Neural progenitor cell (in vitro differentiated cells): ENCODE measurements around the gene UBA1.

Source experiments
- EZH2 ChIP-seq: fragments of 200-600 bp; sonication (generic); IDR thresholded peaks from 2 replicates; pipeline ENCODE4 v1.6.1; 2017; ENCODE audit warnings: antibody characterized with exemption, mild to moderate bottlenecking, moderate library complexity
- EZH2phosphoT487 ChIP-seq: fragments of 200-600 bp; sonication (generic); IDR thresholded peaks from 2 replicates; pipeline ENCODE4 v1.6.1; 2017; ENCODE audit warnings: antibody characterized with exemption
- TF ChIP-seq, protein P1 (sequence below): fragments of 200-600 bp; sonication (generic); IDR thresholded peaks from 2 replicates; pipeline ENCODE4 v1.5.1; 2017; ENCODE audit warnings: antibody characterized with exemption, mild to moderate bottlenecking

GRCh38 chrX:47202316-47202715 lies 8.7 kb downstream of the UBA1 start:
- TF ChIP-seq, protein P1, sequence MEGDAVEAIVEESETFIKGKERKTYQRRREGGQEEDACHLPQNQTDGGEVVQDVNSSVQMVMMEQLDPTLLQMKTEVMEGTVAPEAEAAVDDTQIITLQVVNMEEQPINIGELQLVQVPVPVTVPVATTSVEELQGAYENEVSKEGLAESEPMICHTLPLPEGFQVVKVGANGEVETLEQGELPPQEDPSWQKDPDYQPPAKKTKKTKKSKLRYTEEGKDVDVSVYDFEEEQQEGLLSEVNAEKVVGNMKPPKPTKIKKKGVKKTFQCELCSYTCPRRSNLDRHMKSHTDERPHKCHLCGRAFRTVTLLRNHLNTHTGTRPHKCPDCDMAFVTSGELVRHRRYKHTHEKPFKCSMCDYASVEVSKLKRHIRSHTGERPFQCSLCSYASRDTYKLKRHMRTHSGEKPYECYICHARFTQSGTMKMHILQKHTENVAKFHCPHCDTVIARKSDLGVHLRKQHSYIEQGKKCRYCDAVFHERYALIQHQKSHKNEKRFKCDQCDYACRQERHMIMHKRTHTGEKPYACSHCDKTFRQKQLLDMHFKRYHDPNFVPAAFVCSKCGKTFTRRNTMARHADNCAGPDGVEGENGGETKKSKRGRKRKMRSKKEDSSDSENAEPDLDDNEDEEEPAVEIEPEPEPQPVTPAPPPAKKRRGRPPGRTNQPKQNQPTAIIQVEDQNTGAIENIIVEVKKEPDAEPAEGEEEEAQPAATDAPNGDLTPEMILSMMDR = no peak
- no peak for TF ChIP-seq EZH2
- TF ChIP-seq EZH2phosphoT487 = no peak
